Nephron progenitor cell (in vitro differentiated cells): ENCODE results near the gene ALG14.

Experiments
- DNase-seq: peaks from one replicate; pipeline ENCODE4 v3.0.0; 2021
- H3K27ac Mint-ChIP-seq: 2 replicates; pipeline ENCODE4 v1.8.0; 2021; ENCODE audit warnings: mild to moderate bottlenecking, moderate library complexity, mixed read lengths
- H3K27me3 Mint-ChIP-seq: 2 replicates; pipeline ENCODE4 v1.8.0; 2021; ENCODE audit warnings: mild to moderate bottlenecking, low read depth, mixed read lengths; ENCODE audit not compliant: poor library complexity
- H3K36me3 Mint-ChIP-seq: 2 replicates; pipeline ENCODE4 v1.8.0; 2021; ENCODE audit warnings: low read depth, mixed read lengths
- H3K4me1 Mint-ChIP-seq: 2 replicates; pipeline ENCODE4 v1.8.0; 2021; ENCODE audit warnings: mixed read lengths
- H3K4me3 Mint-ChIP-seq: 2 replicates; pipeline ENCODE4 v1.8.0; 2021; ENCODE audit warnings: mild to moderate bottlenecking, moderate library complexity, mixed read lengths
- H3K9me3 Mint-ChIP-seq: 2 replicates; pipeline ENCODE4 v1.8.0; 2021; ENCODE audit warnings: mild to moderate bottlenecking, moderate library complexity, mixed read lengths
- TF ChIP-seq, protein P1 (sequence below): fragments of 200-600 bp; sonication (generic); IDR thresholded peaks from 2 replicates; pipeline ENCODE4 v1.5.0; 2021; ENCODE audit warnings: antibody characterized with exemption

ALG14 gene

DNA sequence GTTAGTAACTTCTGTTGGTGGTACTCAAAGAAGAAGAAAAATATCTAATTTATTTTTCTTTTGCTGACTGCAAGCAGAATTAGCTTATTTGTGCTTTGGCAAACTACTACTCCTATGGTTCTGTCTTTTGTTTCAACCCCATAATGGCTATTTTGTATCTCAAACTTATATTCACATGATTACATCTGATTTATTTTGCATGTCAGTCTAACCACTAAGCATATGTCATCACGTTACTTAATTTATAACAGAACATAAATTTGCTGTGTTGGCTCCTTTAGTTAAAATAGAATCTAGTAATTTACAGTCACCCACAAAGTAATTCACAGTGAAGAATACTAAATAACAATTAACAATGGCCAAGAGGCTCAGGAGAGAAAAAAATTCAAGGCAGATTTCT, 106.7 kb downstream of the ALG14 start:
- no peak for DNase-seq
- Mint-ChIP-seq H3K36me3 (peaks cover 5% of the 10 kb centered on the region), H3K4me3 (no peak overlapping the region), H3K27ac (no peak overlapping the region), H3K9me3 (peaks cover 4% of the 10 kb centered on the region), H3K4me1 (peaks cover 50% of the 10 kb centered on the region), H3K27me3 (peaks cover 4% of the 10 kb centered on the region)
- TF ChIP-seq, protein P1, sequence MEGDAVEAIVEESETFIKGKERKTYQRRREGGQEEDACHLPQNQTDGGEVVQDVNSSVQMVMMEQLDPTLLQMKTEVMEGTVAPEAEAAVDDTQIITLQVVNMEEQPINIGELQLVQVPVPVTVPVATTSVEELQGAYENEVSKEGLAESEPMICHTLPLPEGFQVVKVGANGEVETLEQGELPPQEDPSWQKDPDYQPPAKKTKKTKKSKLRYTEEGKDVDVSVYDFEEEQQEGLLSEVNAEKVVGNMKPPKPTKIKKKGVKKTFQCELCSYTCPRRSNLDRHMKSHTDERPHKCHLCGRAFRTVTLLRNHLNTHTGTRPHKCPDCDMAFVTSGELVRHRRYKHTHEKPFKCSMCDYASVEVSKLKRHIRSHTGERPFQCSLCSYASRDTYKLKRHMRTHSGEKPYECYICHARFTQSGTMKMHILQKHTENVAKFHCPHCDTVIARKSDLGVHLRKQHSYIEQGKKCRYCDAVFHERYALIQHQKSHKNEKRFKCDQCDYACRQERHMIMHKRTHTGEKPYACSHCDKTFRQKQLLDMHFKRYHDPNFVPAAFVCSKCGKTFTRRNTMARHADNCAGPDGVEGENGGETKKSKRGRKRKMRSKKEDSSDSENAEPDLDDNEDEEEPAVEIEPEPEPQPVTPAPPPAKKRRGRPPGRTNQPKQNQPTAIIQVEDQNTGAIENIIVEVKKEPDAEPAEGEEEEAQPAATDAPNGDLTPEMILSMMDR = no peak

DNA sequence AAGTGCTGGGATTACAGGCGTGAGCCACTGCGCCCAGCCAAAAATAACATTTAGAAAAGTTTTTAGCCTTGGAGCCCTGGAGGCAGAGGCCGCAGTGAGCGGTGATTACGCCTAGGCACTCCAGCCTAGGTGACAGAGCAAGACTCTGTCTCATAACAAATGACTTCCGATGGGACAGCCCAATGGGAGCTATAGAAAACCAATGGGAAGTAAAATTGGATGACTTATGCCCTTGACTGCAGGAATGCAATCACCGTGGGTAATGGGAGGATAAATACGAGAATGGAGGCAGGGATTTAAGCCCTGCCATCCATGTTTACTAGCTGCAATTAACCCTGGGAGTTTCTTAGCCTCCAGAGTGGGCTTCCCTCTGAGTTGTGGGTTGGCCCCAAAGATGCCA, 108.9 kb downstream of the ALG14 start:
- DNase-seq = peak; percentile 18
- Mint-ChIP-seq H3K4me3 (no peak overlapping the region), H3K36me3 (peaks cover 5% of the 10 kb centered on the region), H3K4me1 (peaks cover 45% of the 10 kb centered on the region), H3K27me3 (peaks cover 4% of the 10 kb centered on the region), H3K9me3 (peaks cover 4% of the 10 kb centered on the region), H3K27ac (no peak overlapping the region)
- TF ChIP-seq, protein P1 = no peak

DNA sequence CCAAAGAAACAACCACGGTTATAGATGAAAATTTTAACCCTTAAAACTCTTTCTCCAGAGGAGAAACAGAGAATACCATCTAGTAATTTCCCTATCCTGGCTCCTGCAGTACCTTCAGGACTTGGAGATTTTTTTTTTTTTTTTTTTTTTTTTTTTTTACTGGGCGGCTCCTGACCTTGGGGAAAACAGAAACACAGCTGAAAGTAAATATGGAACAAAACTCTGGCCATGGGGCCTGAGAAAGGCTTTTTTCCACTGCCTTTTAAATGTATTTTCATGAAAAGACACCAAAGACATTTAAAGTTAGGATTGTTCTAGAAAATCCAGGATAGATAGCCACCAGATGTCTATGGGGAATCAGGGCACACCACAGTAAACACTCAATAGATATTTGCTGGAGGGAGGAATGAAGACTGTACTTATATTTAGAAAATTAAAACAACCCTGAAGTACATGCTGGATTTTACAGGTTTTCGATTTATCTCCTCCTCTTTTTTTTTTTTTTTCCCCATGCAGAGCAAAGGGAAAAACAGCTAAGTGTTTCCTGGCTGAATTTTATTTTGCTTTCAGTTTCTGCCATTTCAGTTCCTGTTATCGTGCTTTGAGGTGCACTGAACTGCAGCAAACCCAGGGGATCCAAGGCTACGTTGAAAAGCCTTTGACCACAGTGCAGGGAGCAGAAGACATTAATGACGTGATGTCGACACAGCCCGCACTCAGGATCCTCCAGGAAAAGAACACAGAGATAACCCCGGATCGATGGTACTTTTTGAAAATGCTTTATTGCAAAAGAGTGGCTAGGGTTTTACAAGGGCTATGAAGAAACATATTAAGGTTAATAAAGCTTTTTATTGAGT, 110.1 kb downstream of the ALG14 start:
- TF ChIP-seq, protein P1 = no peak
- peaks cover 34% of the 10 kb centered on the region for H3K4me1 Mint-ChIP-seq
- peaks cover 5% of the 10 kb centered on the region for H3K36me3 Mint-ChIP-seq
- no peaks in the 10 kb centered on the region for H3K27me3 Mint-ChIP-seq
- H3K4me3 Mint-ChIP-seq = no peak overlapping the region
- DNase-seq = no peak
- H3K27ac Mint-ChIP-seq = no peak overlapping the region
- peaks cover 4% of the 10 kb centered on the region for H3K9me3 Mint-ChIP-seq

DNA sequence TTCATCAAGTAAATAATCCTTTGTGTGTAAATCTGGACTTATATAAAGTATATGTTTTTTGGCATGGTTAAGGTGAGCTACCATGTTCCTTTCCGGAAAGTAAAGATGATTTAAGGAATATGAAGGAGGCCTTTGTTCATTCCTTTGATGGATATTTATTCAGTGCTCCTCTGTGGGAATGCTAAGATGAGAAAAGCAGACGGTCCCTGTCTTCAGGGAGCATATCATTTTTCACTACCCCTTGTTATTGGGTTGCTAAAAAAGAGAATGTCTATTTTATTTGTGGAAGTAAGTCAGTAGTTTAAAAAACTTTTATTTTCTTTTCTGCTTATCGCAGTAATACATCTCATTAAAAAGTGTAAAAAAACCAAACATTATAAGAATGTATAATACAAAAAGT, 110.8 kb downstream of the ALG14 start:
- Mint-ChIP-seq H3K9me3 (peaks cover 4% of the 10 kb centered on the region), H3K4me3 (no peak overlapping the region)
- TF ChIP-seq, protein P1 = no peak

DNA sequence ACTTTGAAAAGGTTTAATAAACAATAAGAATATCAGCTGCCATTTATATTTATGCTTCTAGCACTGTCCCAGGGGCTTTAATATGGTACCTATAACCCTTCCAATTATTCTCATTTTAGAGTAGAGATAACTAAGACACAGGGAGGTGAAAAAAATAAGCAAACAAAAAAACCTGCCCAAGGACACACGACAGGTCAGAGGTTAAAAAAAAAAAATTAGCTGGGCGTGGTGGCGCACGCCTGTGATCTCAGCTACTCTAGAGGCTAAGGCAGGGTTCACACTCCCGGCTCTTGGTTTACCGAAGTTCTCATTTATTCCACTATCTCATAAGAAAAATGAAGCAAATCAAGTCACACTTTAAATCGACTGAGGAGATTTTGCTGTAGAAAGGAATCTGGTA, 111.2 kb downstream of the ALG14 start:
- TF ChIP-seq, protein P1 = no peak
- peaks cover 4% of the 10 kb centered on the region for H3K9me3 Mint-ChIP-seq
- peaks cover 35% of the 10 kb centered on the region for H3K4me1 Mint-ChIP-seq
- H3K36me3 Mint-ChIP-seq = peaks cover 5% of the 10 kb centered on the region
- H3K27me3 Mint-ChIP-seq = no peaks in the 10 kb centered on the region
- DNase-seq = no peak
- no peak overlapping the region for H3K27ac Mint-ChIP-seq
- no peak overlapping the region for H3K4me3 Mint-ChIP-seq

More for the DNA sequence above, 110.8 kb downstream of the ALG14 start:
- Mint-ChIP-seq H3K36me3 (peaks cover 5% of the 10 kb centered on the region), H3K27ac (no peak overlapping the region), H3K27me3 (no peaks in the 10 kb centered on the region), H3K4me1 (peaks cover 31% of the 10 kb centered on the region)
- no peak for DNase-seq

DNA sequence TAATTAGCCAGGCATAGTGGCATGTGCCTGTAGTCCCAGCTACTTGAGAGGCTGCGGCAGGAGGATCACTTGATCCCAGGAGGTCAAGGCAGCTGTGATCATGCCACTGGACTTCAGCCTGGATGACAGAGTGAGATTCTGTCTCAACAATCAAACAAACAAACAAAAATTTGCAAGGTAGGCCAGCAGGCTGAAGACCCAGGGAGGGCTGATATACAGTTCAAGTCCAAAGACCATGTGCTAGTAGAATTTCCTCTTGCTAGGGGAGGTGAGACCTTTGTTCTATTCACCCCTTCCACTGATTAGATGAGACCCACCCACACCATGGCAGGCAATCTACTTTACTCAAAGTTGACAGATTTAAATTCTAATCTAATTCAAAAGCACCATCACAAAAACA, 114.7 kb downstream of the ALG14 start:
- H3K9me3 Mint-ChIP-seq = no peaks in the 10 kb centered on the region
- H3K4me3 Mint-ChIP-seq = no peak overlapping the region
- peaks cover 61% of the 10 kb centered on the region for H3K4me1 Mint-ChIP-seq
- TF ChIP-seq, protein P1 = no peak
- no peak overlapping the region for H3K27ac Mint-ChIP-seq
- DNase-seq = no peak
- H3K27me3 Mint-ChIP-seq = peaks cover 6% of the 10 kb centered on the region
- peaks cover 5% of the 10 kb centered on the region for H3K36me3 Mint-ChIP-seq
